Uterus (tissue), 4 donors: ENCODE results near the gene TNS1. TPM values are rescaled to one million over a fixed set of nuclear protein-coding genes. Genes with fewer than 3 reads are reported as not detected.

Experiments
- DNase-seq, 2 donors: peaks; one replicate each; pipeline ENCODE4 v3.0.0-alpha.2; 2019 to 2020
- H3K27ac ChIP-seq, 2 donors: fragments of 200-600 bp; sonication (generic); 1 replicate in 1 of 2; 2 replicates in 1 of 2; pipeline ENCODE4 v1.5.1; 2016 to 2018
- H3K27me3 ChIP-seq, 2 donors: fragments of 200-600 bp; sonication (generic); one replicate each; pipeline ENCODE4 v1.5.1; 2018 to 2019; ENCODE audit warnings: control low read depth in 1 of 2
- H3K36me3 ChIP-seq, 2 donors: fragments of 200-600 bp; sonication (generic); one replicate each; pipeline ENCODE4 v1.5.1; 2019; ENCODE audit warnings: control low read depth in 1 of 2
- H3K4me1 ChIP-seq, 2 donors: fragments of 200-600 bp; sonication (generic); one replicate each; pipeline ENCODE4 v1.5.1; 2018 to 2019; ENCODE audit warnings: control low read depth in 1 of 2
- H3K4me3 ChIP-seq, 2 donors: fragments of 200-600 bp; sonication (generic); 1 replicate in 1 of 2; 2 replicates in 1 of 2; pipeline ENCODE4 v1.5.1; 2018 to 2019; ENCODE audit warnings: mild to moderate bottlenecking in 1 of 2
- H3K9me3 ChIP-seq, 2 donors: fragments of 200-600 bp; sonication (generic); one replicate each; pipeline ENCODE4 v1.5.1; 2019; ENCODE audit warnings: control low read depth in 1 of 2
- CTCF ChIP-seq, 4 experiments: fragments of 200-600 bp in 2 of 4; fragments of 450-650 bp in 2 of 4; sonication (generic) in 2 of 4; IDR thresholded peaks; one replicate each; pipeline ENCODE4 v1.5.1; 2016 to 2019; ENCODE audit warnings: antibody characterized with exemption in 4 of 4, mild to moderate bottlenecking in 2 of 4, moderate library complexity in 1 of 4
- POLR2A ChIP-seq, 2 donors: fragments of 450-650 bp; IDR thresholded peaks; one replicate each; pipeline ENCODE4 v1.6.1; 2016; ENCODE audit warnings: antibody characterized with exemption in 2 of 2, mild to moderate bottlenecking in 1 of 2, moderate library complexity in 1 of 2
- intact Hi-C: fragments of 100-400 bp; cut with DNase I; formaldehyde crosslinking; loops from one replicate; pipeline ENCODE4 v1.15.1; 2023; ENCODE audit warnings: low total_unique reads
- total RNA-seq, 4 donors: library from RNA; depleted of rRNA in 3 of 4; stranded (reverse); fragments of >200 nt in 3 of 4; gene quantifications; one replicate each; pipeline versions ENCODE4 v1.1.0 to v1.2.4, GENCODE V29; 2014 to 2023
- donor health status: DM: yes; HTN: yes; CAD: no.

Gene TNS1
- total RNA-seq, 4 donors from 2014 or later, result 144 to 1,338 (median 313) TPM

- TF ChIP-seq CTCF (IDR thresholded peaks at IDR 0.05) (no peak), POLR2A (IDR thresholded peaks at IDR 0.05) (no peak)
- Histone ChIP-seq H3K4me3 (no peak overlapping the region), H3K27me3 (no peaks in the 10 kb centered on the region), H3K36me3 (no peaks in the 10 kb centered on the region), H3K4me1 (peaks cover 10 to 27% of the 10 kb centered on the region in 2 donors), H3K27ac (peak overlapping the region; percentile 38 to 80), H3K9me3 (no peaks in the 10 kb centered on the region)
- DNase-seq, result no peak
- intact Hi-C loops, result no loop called here
Measured at GRCh38 chr2:217861334-217861877, 141.4 kb downstream of the TNS1 start.

DNA sequence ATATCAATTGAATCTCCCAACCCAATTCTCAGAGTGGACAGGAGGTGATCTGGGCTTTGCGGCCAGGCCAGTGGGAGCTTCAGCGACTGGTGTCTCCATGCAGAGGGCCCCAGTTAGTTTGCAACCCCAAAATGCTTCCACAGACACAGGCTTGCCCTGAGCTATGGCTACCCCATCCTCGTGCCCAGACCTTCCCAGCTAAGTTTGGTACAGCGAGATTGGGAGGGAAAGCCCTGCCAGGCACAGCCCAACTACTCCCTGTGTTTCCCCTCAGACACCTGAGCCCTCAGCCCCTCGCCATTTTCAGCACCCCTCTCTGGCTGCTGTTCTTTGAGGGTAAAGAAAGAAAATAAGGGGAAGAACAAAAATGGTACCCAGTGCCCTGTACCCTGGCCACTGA lies 142.9 kb downstream of the TNS1 start:
- TF ChIP-seq POLR2A (IDR thresholded peaks at IDR 0.05) (no peak), CTCF (IDR thresholded peaks at IDR 0.05) (no peak)
- no peaks in the 10 kb centered on the region for H3K27me3 ChIP-seq
- no peaks in the 10 kb centered on the region for H3K9me3 ChIP-seq
- H3K4me1 ChIP-seq, result peaks cover 10 to 27% of the 10 kb centered on the region in 2 donors
- no peak for DNase-seq
- no peaks in the 10 kb centered on the region for H3K36me3 ChIP-seq
- H3K4me3 ChIP-seq, result no peak overlapping the region
- intact Hi-C loops, result no loop called here
- H3K27ac ChIP-seq, result peak overlapping the region; percentile 80 to 82

- no peaks in the 10 kb centered on the region for H3K36me3 ChIP-seq
- H3K9me3 ChIP-seq, result no peaks in the 10 kb centered on the region
- peaks cover 10 to 33% of the 10 kb centered on the region in 2 donors for H3K4me1 ChIP-seq
- H3K27me3 ChIP-seq, result no peaks in the 10 kb centered on the region
- TF ChIP-seq CTCF (IDR thresholded peaks at IDR 0.05), result no peak
- TF ChIP-seq POLR2A (IDR thresholded peaks at IDR 0.05), result no peak
- intact Hi-C loops, result no loop called here
- peak overlapping the region; percentile 80 to 82 for H3K27ac ChIP-seq
- DNase-seq, result peak; percentile 84 to 90
- H3K4me3 ChIP-seq, result no peak overlapping the region
Measured at GRCh38 chr2:217858519-217859491, 144.0 kb downstream of the TNS1 start.

DNA sequence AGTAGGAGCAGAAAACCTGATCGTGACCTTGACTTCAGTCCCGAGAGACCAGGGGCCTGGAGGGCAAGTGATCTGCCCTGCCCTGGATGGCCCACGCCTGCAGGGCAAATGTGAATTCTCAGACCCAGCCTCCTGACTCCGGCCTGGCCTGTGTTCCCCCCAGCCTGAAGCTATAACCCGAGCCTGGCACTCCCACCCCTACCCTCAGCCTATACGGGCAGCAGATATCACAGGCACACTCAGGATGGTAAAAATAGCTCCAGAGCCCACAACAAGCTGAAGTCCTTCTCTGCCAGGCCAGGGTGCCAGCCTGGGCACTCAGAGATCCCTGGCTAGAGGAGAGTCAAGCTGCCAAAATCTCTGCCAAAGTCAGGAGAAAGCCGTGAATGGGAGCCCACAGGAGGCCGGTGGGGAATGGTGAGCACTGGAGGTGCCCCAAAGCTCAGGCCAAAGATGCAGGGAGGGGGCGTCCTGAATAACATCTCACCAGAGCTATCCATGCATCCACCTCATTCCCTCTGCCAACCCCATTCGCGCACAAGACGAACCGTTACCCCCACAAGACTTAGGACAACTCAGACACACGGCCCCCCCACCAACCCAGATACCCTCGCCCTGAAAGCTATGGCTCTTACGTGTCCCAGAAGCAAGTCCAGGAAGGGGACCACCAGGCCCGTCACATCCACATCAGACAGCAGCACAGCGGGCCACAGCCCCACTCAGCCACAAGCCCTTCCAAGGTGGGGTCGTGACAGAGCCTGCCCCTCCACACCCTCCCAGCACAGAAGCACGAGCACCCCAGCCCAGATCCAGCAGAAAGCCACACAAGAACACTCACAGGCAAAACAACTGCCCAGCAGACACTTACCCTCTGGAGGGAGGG lies 144.9 kb downstream of the TNS1 start:
- H3K27ac ChIP-seq, result peak overlapping the region; percentile 80 to 82
- H3K27me3 ChIP-seq, result no peaks in the 10 kb centered on the region
- H3K9me3 ChIP-seq, result no peaks in the 10 kb centered on the region
- no peak for DNase-seq
- H3K4me1 ChIP-seq, result peaks cover 10 to 41% of the 10 kb centered on the region in 2 donors
- no peak for TF ChIP-seq POLR2A (IDR thresholded peaks at IDR 0.05)
- TF ChIP-seq CTCF (IDR thresholded peaks at IDR 0.05), result no peak
- H3K36me3 ChIP-seq, result no peaks in the 10 kb centered on the region
- H3K4me3 ChIP-seq, result no peak overlapping the region
- intact Hi-C loops, result no loop called here
